ENCODE measurements around the gene PDE8B.

The PDE8B gene

GRCh38 chr5:77241444-77241843 is 31.0 kb downstream of the PDE8B start:
- Histone ChIP-seq H3K4me2 (ENCODE audit: low read length) (no peak overlapping the region), H3K79me2 (ENCODE audit: control insufficient read depth, insufficient read depth, low read length) (no peaks in the 10 kb centered on the region), H2BK5ac (ENCODE audit: low read length) (no peak overlapping the region), H3K4me1 (ENCODE audit: control insufficient read depth, low read depth, low read length) (no peaks in the 10 kb centered on the region), H2BK15ac (replicated peaks; ENCODE audit: low read depth) (no peak overlapping the region), H3K9ac (ENCODE audit: low read length) (no peak overlapping the region), H3K18ac (ENCODE audit: low read length) (no peak overlapping the region), H4K8ac (ENCODE audit: low read depth, low read length) (no peak overlapping the region), H3K27me3 (ENCODE audit: insufficient read depth, low read length, poor library complexity) (no peaks in the 10 kb centered on the region), H3K79me1 (ENCODE audit: low read length) (no peaks in the 10 kb centered on the region), H3K23ac (ENCODE audit: low read length) (no peak overlapping the region), H3K4ac (ENCODE audit: low read depth, low read length) (no peak overlapping the region), H3K27ac (ENCODE audit: low read depth, low read length) (no peak overlapping the region), H2AK5ac (ENCODE audit: low read length) (no peak overlapping the region), H3K4me3 (ENCODE audit: low read length) (no peak overlapping the region), H3K56ac (ENCODE audit: low read length) (no peak overlapping the region), H2BK120ac (ENCODE audit: low read depth, low read length) (no peak overlapping the region), H4K5ac (ENCODE audit: low read length) (no peak overlapping the region), H3K36me3 (ENCODE audit: control insufficient read depth, insufficient read depth, low read length) (no peaks in the 10 kb centered on the region)
- no CpG with 5 or more reads among the region's 1 CpG for WGBS (ENCODE audit: extremely low coverage, insufficient coverage, low lambda C conversion rate)
- no peak for DNase-seq

GRCh38 chr5:77249475-77249874 is 39.0 kb downstream of the PDE8B start:
- Histone ChIP-seq H3K23ac (ENCODE audit: low read length) (no peak overlapping the region), H4K5ac (ENCODE audit: low read length) (no peak overlapping the region), H3K4ac (ENCODE audit: low read depth, low read length) (no peak overlapping the region), H3K79me2 (ENCODE audit: control insufficient read depth, insufficient read depth, low read length) (no peaks in the 10 kb centered on the region), H3K27me3 (ENCODE audit: insufficient read depth, low read length, poor library complexity) (no peaks in the 10 kb centered on the region), H3K36me3 (ENCODE audit: control insufficient read depth, insufficient read depth, low read length) (no peaks in the 10 kb centered on the region), H3K56ac (ENCODE audit: low read length) (no peak overlapping the region), H3K9ac (ENCODE audit: low read length) (no peak overlapping the region), H2BK5ac (ENCODE audit: low read length) (no peak overlapping the region), H3K4me2 (ENCODE audit: low read length) (no peak overlapping the region), H2AK5ac (ENCODE audit: low read length) (no peak overlapping the region), H2BK15ac (replicated peaks; ENCODE audit: low read depth) (no peak overlapping the region), H3K4me1 (ENCODE audit: control insufficient read depth, low read depth, low read length) (no peaks in the 10 kb centered on the region), H2BK120ac (ENCODE audit: low read depth, low read length) (no peak overlapping the region), H4K8ac (ENCODE audit: low read depth, low read length) (no peak overlapping the region), H3K18ac (ENCODE audit: low read length) (no peak overlapping the region), H3K27ac (ENCODE audit: low read depth, low read length) (no peak overlapping the region), H3K79me1 (ENCODE audit: low read length) (no peaks in the 10 kb centered on the region), H3K4me3 (ENCODE audit: low read length) (no peak overlapping the region)
- peak; percentile 45 for DNase-seq
- WGBS (ENCODE audit: extremely low coverage, insufficient coverage, low lambda C conversion rate): no CpG with 5 or more reads among the region's 2 CpGs

- no peaks in the 10 kb centered on the region for H3K36me3 ChIP-seq (ENCODE audit: control insufficient read depth, insufficient read depth, low read length)
- no peak overlapping the region for H4K5ac ChIP-seq (ENCODE audit: low read length)
- no peak overlapping the region for H3K4me2 ChIP-seq (ENCODE audit: low read length)
- no peak overlapping the region for H3K4ac ChIP-seq (ENCODE audit: low read depth, low read length)
- H3K56ac ChIP-seq (ENCODE audit: low read length): no peak overlapping the region
- H3K79me2 ChIP-seq (ENCODE audit: control insufficient read depth, insufficient read depth, low read length): no peaks in the 10 kb centered on the region
- no peaks in the 10 kb centered on the region for H3K27me3 ChIP-seq (ENCODE audit: insufficient read depth, low read length, poor library complexity)
- H3K18ac ChIP-seq (ENCODE audit: low read length): no peak overlapping the region
- no peak overlapping the region for H2BK5ac ChIP-seq (ENCODE audit: low read length)
- H3K79me1 ChIP-seq (ENCODE audit: low read length): no peaks in the 10 kb centered on the region
- no CpG with 5 or more reads among the region's 4 CpGs for WGBS (ENCODE audit: extremely low coverage, insufficient coverage, low lambda C conversion rate)
- no peak overlapping the region for H2BK15ac ChIP-seq (replicated peaks; ENCODE audit: low read depth)
- no peak overlapping the region for H3K23ac ChIP-seq (ENCODE audit: low read length)
- no peak overlapping the region for H3K27ac ChIP-seq (ENCODE audit: low read depth, low read length)
- H4K8ac ChIP-seq (ENCODE audit: low read depth, low read length): no peak overlapping the region
- H3K9ac ChIP-seq (ENCODE audit: low read length): no peak overlapping the region
- H3K4me3 ChIP-seq (ENCODE audit: low read length): no peak overlapping the region
- H2AK5ac ChIP-seq (ENCODE audit: low read length): no peak overlapping the region
- no peaks in the 10 kb centered on the region for H3K4me1 ChIP-seq (ENCODE audit: control insufficient read depth, low read depth, low read length)
- no peak overlapping the region for H2BK120ac ChIP-seq (ENCODE audit: low read depth, low read length)
- DNase-seq: no peak
Observed at GRCh38 chr5:77250021-77250420, 39.5 kb downstream of the PDE8B start.

GRCh38 chr5:77251921-77252320 is 41.4 kb downstream of the PDE8B start:
- Histone ChIP-seq H3K18ac (ENCODE audit: low read length) (no peak overlapping the region), H3K27ac (ENCODE audit: low read depth, low read length) (no peak overlapping the region), H3K4ac (ENCODE audit: low read depth, low read length) (no peak overlapping the region), H2AK5ac (ENCODE audit: low read length) (no peak overlapping the region), H4K8ac (ENCODE audit: low read depth, low read length) (no peak overlapping the region), H3K79me2 (ENCODE audit: control insufficient read depth, insufficient read depth, low read length) (no peaks in the 10 kb centered on the region), H3K36me3 (ENCODE audit: control insufficient read depth, insufficient read depth, low read length) (no peaks in the 10 kb centered on the region), H3K56ac (ENCODE audit: low read length) (no peak overlapping the region), H4K5ac (ENCODE audit: low read length) (no peak overlapping the region), H3K4me2 (ENCODE audit: low read length) (no peak overlapping the region), H3K79me1 (ENCODE audit: low read length) (no peaks in the 10 kb centered on the region), H3K4me3 (ENCODE audit: low read length) (no peak overlapping the region), H2BK5ac (ENCODE audit: low read length) (no peak overlapping the region), H2BK120ac (ENCODE audit: low read depth, low read length) (no peak overlapping the region), H2BK15ac (replicated peaks; ENCODE audit: low read depth) (no peak overlapping the region), H3K23ac (ENCODE audit: low read length) (no peak overlapping the region), H3K4me1 (ENCODE audit: control insufficient read depth, low read depth, low read length) (no peaks in the 10 kb centered on the region), H3K9ac (ENCODE audit: low read length) (no peak overlapping the region), H3K27me3 (ENCODE audit: insufficient read depth, low read length, poor library complexity) (no peaks in the 10 kb centered on the region)
- DNase-seq: no peak
- no CpG with 5 or more reads among the region's 3 CpGs for WGBS (ENCODE audit: extremely low coverage, insufficient coverage, low lambda C conversion rate)

GRCh38 chr5:77255617-77256016 is 45.1 kb downstream of the PDE8B start:
- H3K79me2 ChIP-seq (ENCODE audit: control insufficient read depth, insufficient read depth, low read length): no peaks in the 10 kb centered on the region
- H3K4me1 ChIP-seq (ENCODE audit: control insufficient read depth, low read depth, low read length): no peaks in the 10 kb centered on the region
- H3K4me3 ChIP-seq (ENCODE audit: low read length): no peak overlapping the region
- H3K4me2 ChIP-seq (ENCODE audit: low read length): no peak overlapping the region
- H4K8ac ChIP-seq (ENCODE audit: low read depth, low read length): no peak overlapping the region
- no peaks in the 10 kb centered on the region for H3K79me1 ChIP-seq (ENCODE audit: low read length)
- H3K18ac ChIP-seq (ENCODE audit: low read length): no peak overlapping the region
- H4K5ac ChIP-seq (ENCODE audit: low read length): no peak overlapping the region
- no peak overlapping the region for H3K4ac ChIP-seq (ENCODE audit: low read depth, low read length)
- no peak overlapping the region for H2BK15ac ChIP-seq (replicated peaks; ENCODE audit: low read depth)
- no CpG with 5 or more reads among the region's 6 CpGs for WGBS (ENCODE audit: extremely low coverage, insufficient coverage, low lambda C conversion rate)
- no peak overlapping the region for H3K56ac ChIP-seq (ENCODE audit: low read length)
- no peak overlapping the region for H3K27ac ChIP-seq (ENCODE audit: low read depth, low read length)
- DNase-seq: no peak
- no peaks in the 10 kb centered on the region for H3K27me3 ChIP-seq (ENCODE audit: insufficient read depth, low read length, poor library complexity)
- H2AK5ac ChIP-seq (ENCODE audit: low read length): no peak overlapping the region
- no peak overlapping the region for H2BK5ac ChIP-seq (ENCODE audit: low read length)
- no peaks in the 10 kb centered on the region for H3K36me3 ChIP-seq (ENCODE audit: control insufficient read depth, insufficient read depth, low read length)
- H3K9ac ChIP-seq (ENCODE audit: low read length): no peak overlapping the region
- H2BK120ac ChIP-seq (ENCODE audit: low read depth, low read length): no peak overlapping the region
- no peak overlapping the region for H3K23ac ChIP-seq (ENCODE audit: low read length)

GRCh38 chr5:77256406-77256805 is 45.9 kb downstream of the PDE8B start:
- H3K36me3 ChIP-seq (ENCODE audit: control insufficient read depth, insufficient read depth, low read length): no peaks in the 10 kb centered on the region
- no peak overlapping the region for H3K23ac ChIP-seq (ENCODE audit: low read length)
- H3K27ac ChIP-seq (ENCODE audit: low read depth, low read length): no peak overlapping the region
- H3K79me1 ChIP-seq (ENCODE audit: low read length): no peaks in the 10 kb centered on the region
- H2BK120ac ChIP-seq (ENCODE audit: low read depth, low read length): no peak overlapping the region
- no peaks in the 10 kb centered on the region for H3K79me2 ChIP-seq (ENCODE audit: control insufficient read depth, insufficient read depth, low read length)
- no peak overlapping the region for H3K9ac ChIP-seq (ENCODE audit: low read length)
- H2BK5ac ChIP-seq (ENCODE audit: low read length): no peak overlapping the region
- no peak overlapping the region for H3K56ac ChIP-seq (ENCODE audit: low read length)
- H2AK5ac ChIP-seq (ENCODE audit: low read length): no peak overlapping the region
- no peak overlapping the region for H4K8ac ChIP-seq (ENCODE audit: low read depth, low read length)
- no peaks in the 10 kb centered on the region for H3K27me3 ChIP-seq (ENCODE audit: insufficient read depth, low read length, poor library complexity)
- H3K4me3 ChIP-seq (ENCODE audit: low read length): no peak overlapping the region
- H3K4me2 ChIP-seq (ENCODE audit: low read length): no peak overlapping the region
- no peak overlapping the region for H2BK15ac ChIP-seq (replicated peaks; ENCODE audit: low read depth)
- WGBS (ENCODE audit: extremely low coverage, insufficient coverage, low lambda C conversion rate): no CpG with 5 or more reads among the region's 1 CpG
- no peak overlapping the region for H3K18ac ChIP-seq (ENCODE audit: low read length)
- DNase-seq: no peak
- H3K4me1 ChIP-seq (ENCODE audit: control insufficient read depth, low read depth, low read length): no peaks in the 10 kb centered on the region
- H3K4ac ChIP-seq (ENCODE audit: low read depth, low read length): no peak overlapping the region
- no peak overlapping the region for H4K5ac ChIP-seq (ENCODE audit: low read length)
